ENCODE data around the gene RSBN1L.

The RSBN1L gene

GRCh38 chr7:77738871-77739270 is 42.6 kb downstream of the RSBN1L start:
- TF ChIP-seq CTCF (IDR thresholded peaks at IDR 0.05): no peak

- no peak for TF ChIP-seq CTCF (IDR thresholded peaks at IDR 0.05)
These were observed 44.0 kb downstream of the RSBN1L start for GRCh38 chr7:77740257-77740656.

- no peak for TF ChIP-seq CTCF (IDR thresholded peaks at IDR 0.05)
These were observed 47.3 kb downstream of the RSBN1L start for GRCh38 chr7:77743518-77743917.

- no peak for TF ChIP-seq CTCF (IDR thresholded peaks at IDR 0.05)
These were observed 49.5 kb downstream of the RSBN1L start for GRCh38 chr7:77745746-77746145.

- TF ChIP-seq CTCF (IDR thresholded peaks at IDR 0.05): no peak
These were observed 50.0 kb downstream of the RSBN1L start for GRCh38 chr7:77746164-77746823.

- no peak for TF ChIP-seq CTCF (IDR thresholded peaks at IDR 0.05)
These were observed 50.5 kb downstream of the RSBN1L start for GRCh38 chr7:77746824-77747165.

- no peak for TF ChIP-seq CTCF (IDR thresholded peaks at IDR 0.05)
These were observed 50.9 kb downstream of the RSBN1L start for GRCh38 chr7:77747178-77747577.

GRCh38 chr7:77747718-77748117 is 51.5 kb downstream of the RSBN1L start:
- TF ChIP-seq CTCF (IDR thresholded peaks at IDR 0.05): no peak
